HG03135 (cell line): ENCODE results near the gene TNFAIP8L2.
A peak's percentile ranks its signal among the peaks of the same experiment; 100 is the strongest.

Experiments
- ATAC-seq: cut with Tn5 transposase; IDR thresholded peaks from one replicate; pipeline ENCODE4 v1.9.1; 2021; ENCODE audit warnings: mild to moderate bottlenecking, moderate library complexity; ENCODE audit not compliant: unreplicated experiment

Gene TNFAIP8L2

GRCh38 chr1:151156515-151156819 is at the start of gene TNFAIP8L2:
Gene TNFAIP8L2 (plus strand): TSS chr1:151156649. CDS start chr1:151158698, 2,049 bp downstream.
- peak; percentile 68 for ATAC-seq

GRCh38 chr1:151106894-151107293 is 49.6 kb upstream of the TNFAIP8L2 start:
- ATAC-seq: no peak

- ATAC-seq: no peak
Measured at GRCh38 chr1:151108331-151108730, 48.1 kb upstream of the TNFAIP8L2 start.

GRCh38 chr1:151113877-151114276 is 42.6 kb upstream of the TNFAIP8L2 start:
- ATAC-seq: no peak

GRCh38 chr1:151124763-151125403 is 31.6 kb upstream of the TNFAIP8L2 start:
- ATAC-seq: no peak

GRCh38 chr1:151128800-151129199 is 27.6 kb upstream of the TNFAIP8L2 start:
- ATAC-seq: no peak

GRCh38 chr1:151130987-151131586 is 25.4 kb upstream of the TNFAIP8L2 start:
- ATAC-seq: peak; percentile 79

- no peak for ATAC-seq
Measured at GRCh38 chr1:151131701-151132334, 24.6 kb upstream of the TNFAIP8L2 start.

- ATAC-seq: no peak
Measured at GRCh38 chr1:151132335-151133017, 24.0 kb upstream of the TNFAIP8L2 start.

- ATAC-seq: no peak
Measured at GRCh38 chr1:151133018-151133806, 23.2 kb upstream of the TNFAIP8L2 start.

GRCh38 chr1:151134396-151134795 is 22.1 kb upstream of the TNFAIP8L2 start:
- ATAC-seq: no peak

- no peak for ATAC-seq
Measured at GRCh38 chr1:151134991-151135390, 21.5 kb upstream of the TNFAIP8L2 start.

- no peak for ATAC-seq
Measured at GRCh38 chr1:151135433-151136385, 20.7 kb upstream of the TNFAIP8L2 start.

GRCh38 chr1:151137789-151138188 is 18.7 kb upstream of the TNFAIP8L2 start:
- ATAC-seq: no peak

GRCh38 chr1:151142411-151143056 is 13.9 kb upstream of the TNFAIP8L2 start:
- no peak for ATAC-seq

GRCh38 chr1:151143057-151143435 is 13.4 kb upstream of the TNFAIP8L2 start:
- no peak for ATAC-seq

GRCh38 chr1:151143986-151144385 is 12.5 kb upstream of the TNFAIP8L2 start:
- no peak for ATAC-seq

GRCh38 chr1:151144474-151145303 is 11.8 kb upstream of the TNFAIP8L2 start:
- ATAC-seq: no peak
